ENCODE measurements around the gene PAXIP1.
"Not testable (repeated sequence)": the region's sequence is repeated elsewhere in the genome, so short reads cannot be mapped to it uniquely, and the experiment has no call there.

Gene PAXIP1, protein sequence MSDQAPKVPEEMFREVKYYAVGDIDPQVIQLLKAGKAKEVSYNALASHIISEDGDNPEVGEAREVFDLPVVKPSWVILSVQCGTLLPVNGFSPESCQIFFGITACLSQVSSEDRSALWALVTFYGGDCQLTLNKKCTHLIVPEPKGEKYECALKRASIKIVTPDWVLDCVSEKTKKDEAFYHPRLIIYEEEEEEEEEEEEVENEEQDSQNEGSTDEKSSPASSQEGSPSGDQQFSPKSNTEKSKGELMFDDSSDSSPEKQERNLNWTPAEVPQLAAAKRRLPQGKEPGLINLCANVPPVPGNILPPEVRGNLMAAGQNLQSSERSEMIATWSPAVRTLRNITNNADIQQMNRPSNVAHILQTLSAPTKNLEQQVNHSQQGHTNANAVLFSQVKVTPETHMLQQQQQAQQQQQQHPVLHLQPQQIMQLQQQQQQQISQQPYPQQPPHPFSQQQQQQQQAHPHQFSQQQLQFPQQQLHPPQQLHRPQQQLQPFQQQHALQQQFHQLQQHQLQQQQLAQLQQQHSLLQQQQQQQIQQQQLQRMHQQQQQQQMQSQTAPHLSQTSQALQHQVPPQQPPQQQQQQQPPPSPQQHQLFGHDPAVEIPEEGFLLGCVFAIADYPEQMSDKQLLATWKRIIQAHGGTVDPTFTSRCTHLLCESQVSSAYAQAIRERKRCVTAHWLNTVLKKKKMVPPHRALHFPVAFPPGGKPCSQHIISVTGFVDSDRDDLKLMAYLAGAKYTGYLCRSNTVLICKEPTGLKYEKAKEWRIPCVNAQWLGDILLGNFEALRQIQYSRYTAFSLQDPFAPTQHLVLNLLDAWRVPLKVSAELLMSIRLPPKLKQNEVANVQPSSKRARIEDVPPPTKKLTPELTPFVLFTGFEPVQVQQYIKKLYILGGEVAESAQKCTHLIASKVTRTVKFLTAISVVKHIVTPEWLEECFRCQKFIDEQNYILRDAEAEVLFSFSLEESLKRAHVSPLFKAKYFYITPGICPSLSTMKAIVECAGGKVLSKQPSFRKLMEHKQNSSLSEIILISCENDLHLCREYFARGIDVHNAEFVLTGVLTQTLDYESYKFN

DNA sequence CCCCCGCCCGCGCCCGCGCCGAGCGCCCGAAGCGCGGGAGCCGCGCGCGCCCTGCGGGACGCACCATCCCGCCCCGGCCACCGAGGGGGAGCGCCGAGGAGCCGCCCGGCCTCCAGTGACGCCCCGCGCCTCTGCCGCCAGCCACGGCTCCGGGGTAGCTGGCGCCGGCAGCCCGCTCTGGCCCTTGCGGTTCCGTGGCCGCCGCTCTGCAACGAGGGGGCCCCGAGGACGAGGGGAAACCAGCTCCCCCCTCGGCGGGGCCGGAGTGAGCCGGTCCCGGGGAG lies at the start of gene PAXIP1:
Gene PAXIP1, minus strand, starts transcription at position 33 of the 284 bp plus-strand sequence. CDS start 195 bp downstream, outside the sequence.
- DNase-seq (ENCODE audit: low read depth in 1 of 2, low spot score in 1 of 2), result no peak

DNA sequence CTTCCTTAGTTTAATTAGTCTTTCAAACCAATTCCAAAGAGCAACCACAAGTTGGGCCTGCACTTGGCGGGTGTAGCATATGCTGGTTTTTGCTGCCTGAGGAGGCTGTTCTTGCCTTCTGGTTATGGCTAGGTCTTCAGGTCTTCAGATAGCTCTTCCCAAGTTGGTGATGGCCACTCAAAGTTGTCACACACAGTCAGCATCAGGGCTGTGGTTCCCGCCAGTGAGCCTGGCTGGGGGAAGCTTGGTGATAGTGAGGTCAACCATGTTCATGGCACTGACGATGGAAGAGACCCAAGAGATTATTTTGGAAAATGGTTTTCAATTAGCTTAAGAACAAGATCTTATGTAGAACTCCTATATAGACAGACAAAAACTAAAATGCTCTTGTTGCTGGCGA lies 48.4 kb upstream of the PAXIP1 start:
- no peak for DNase-seq (ENCODE audit: low read depth in 1 of 2, low spot score in 1 of 2)

DNA sequence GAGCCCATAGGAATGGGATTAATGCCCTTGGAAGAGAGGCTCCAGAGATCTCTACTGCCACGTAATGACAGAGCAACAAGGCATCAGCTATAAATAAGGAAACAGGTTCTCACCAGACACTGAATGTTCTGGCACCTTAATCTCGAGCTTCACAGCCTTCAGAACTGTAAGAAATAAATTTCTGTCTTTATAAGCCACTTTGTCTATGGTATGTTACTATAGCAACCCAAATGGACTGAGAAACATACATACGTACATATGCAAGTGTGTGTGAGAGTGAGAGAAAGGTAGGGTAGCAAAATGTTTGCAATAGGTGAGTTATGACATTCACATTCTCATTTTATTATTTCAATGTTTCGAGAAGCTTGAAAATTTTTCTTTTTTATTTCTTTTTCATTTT lies 45.1 kb upstream of the PAXIP1 start:
- no peak for DNase-seq (ENCODE audit: low read depth in 1 of 2, low spot score in 1 of 2)

DNA sequence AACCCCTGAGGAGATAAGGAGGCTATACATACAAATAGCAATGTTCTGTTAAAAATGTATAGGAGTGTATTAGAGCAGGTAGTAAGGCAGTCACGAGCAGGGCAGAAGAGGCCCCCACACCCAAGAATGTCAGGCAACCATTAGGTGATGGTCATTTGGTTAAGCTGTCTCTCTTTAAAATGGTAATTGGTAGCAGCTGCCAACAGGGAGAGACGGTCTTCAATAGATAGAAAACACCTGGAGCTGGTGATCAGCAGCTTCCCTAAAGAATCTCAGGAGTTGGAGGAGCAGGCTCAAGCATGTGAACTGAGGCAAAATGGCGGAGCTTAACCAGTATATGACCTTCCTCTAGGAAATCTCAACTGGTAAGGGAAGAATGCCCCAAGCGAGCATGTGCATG lies 40.8 kb upstream of the PAXIP1 start:
- no peak for DNase-seq (ENCODE audit: low read depth in 1 of 2, low spot score in 1 of 2)

DNA sequence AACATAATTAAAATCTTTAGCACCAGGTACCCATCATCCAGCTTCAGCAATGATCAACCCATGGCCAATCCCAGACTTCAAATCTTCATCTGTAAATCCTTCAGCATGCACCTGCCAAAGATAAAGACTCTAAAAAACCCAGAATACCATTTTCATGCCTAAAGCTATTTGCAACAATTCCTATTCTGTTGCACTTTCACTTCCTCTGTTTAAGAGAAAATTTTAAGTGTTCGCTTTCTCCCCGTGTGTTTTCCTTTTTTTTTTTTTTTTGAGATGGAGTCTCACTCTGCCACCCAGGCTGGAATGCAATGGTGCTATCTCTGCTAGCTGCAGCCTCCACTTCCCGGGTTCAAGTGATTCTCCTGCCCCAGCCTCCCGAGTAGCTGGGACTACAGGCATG lies 35.4 kb upstream of the PAXIP1 start:
- no peak for DNase-seq (ENCODE audit: low read depth in 1 of 2, low spot score in 1 of 2)

DNA sequence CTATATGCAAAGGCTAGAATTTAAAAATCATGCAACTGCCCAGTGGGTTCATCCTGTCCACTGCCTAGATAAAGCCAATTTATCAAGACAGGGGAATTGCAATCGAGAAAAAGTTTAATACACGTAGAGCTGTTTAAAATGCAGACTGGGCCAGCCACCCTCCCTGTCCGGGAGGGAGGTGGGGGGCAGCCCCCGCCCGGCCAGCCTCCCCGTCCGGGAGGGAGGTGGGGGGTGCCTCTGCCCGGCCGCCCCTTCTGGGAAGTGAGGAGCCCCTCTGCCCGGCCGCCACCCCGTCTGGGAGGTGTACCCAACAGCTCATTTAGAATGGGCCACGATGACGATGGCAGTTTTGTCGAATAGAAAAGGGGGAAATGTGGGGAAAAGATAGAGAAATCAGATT lies 31.6 kb upstream of the PAXIP1 start:
- DNase-seq (ENCODE audit: low read depth in 1 of 2, low spot score in 1 of 2), result not testable (repeated sequence)

DNA sequence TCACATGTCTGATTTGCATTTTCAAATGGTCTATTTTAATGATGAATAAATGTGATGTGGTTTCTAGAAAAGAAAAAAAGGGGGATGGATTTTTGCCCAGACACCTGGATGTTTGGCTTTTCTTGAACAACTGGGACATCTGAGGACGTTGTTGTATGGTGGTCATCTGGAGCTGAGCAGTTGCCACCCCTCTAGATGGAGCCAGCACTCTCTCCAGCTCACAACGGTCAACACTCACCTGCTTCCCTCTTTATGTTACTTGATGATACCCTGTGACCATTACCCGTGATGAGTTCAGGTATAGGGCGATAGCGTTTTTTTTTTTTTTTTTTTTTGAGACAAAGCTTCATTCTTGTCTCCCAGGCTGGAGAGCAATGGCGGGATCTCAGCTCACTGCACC lies 30.1 kb upstream of the PAXIP1 start:
- DNase-seq (ENCODE audit: low read depth in 1 of 2, low spot score in 1 of 2), result no peak

DNA sequence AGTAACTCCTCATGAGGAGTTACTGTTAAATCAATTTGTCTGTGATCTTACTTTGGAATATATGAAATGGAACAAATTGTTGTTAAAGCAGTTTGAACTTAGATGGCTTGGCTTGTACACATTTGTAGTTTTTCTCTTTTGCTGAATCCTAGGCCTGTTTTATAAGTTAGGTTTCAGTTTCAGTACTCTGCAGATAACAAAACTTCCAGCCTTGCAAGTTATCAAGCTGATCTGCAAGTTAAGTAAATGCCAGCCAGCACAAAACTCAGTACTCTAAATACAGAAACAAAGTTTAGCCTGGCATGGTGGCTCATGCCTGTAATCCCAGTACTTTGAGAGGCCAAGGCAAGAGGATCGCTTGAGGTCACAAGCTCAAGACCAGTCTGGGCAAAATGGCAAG lies 25.0 kb upstream of the PAXIP1 start:
- DNase-seq (ENCODE audit: low read depth in 1 of 2, low spot score in 1 of 2), result no peak

DNA sequence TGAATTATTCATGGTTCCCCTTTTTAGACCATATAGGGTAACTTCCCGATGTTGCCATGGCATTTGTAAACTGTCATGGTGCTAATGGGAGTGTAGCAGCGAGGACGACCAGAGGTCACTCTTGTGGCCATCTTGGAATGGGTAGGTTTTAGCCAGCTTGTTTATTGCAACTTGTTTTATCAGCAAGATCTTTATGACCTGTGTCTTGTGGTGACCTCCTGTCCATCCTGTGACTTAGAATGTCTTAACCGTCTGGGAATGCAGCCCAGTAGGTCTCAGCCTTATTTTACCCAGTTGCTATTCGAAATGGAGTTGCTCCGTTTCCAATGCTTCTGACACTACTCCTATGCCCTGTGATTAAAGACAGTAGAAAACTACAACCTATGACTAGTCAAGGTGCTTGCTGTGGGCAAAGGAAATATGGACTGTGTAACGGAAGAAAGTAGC lies 18.8 kb upstream of the PAXIP1 start:
- no peak for DNase-seq (ENCODE audit: low read depth in 1 of 2, low spot score in 1 of 2)

DNA sequence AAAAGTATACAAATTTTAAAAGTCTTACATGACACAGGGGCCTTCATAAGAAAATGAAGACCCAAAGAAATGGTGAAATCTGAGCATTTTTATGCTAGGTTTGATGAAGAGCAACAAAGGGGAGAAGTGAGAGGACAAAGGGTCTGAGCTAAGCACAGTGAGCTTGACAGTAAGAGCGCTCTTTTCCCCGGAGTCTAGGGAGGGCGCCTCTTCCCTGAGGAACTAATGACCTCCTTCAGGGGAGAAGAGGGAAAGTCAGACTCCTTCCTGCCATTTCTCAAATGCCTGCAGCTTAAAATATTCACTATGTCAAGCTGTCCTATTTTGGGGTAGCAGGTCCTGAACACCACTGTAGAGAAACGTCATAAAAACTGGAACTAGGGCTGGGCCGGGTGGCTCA lies 18.1 kb upstream of the PAXIP1 start:
- DNase-seq (ENCODE audit: low read depth in 1 of 2, low spot score in 1 of 2), result no peak

DNA sequence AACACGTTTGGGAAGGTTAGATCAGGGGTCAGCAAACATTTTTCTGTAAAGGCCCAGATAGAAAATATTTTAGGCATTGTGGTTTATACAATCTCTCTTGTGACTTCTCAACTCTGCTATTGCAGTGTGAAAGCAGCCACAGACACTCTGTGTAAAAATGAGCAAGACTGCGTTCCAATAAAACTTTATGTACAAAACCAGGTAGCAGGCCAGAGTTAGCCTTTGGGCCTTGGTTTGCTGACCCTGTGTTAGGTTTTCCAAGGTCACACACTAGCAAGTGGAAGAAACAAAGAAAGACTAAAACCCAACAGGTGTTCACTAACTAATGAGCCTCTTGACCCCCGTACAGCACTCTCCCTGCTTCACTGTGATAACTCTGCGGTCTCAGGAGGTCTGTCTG lies 14.9 kb upstream of the PAXIP1 start:
- DNase-seq (ENCODE audit: low read depth in 1 of 2, low spot score in 1 of 2), result no peak

DNA sequence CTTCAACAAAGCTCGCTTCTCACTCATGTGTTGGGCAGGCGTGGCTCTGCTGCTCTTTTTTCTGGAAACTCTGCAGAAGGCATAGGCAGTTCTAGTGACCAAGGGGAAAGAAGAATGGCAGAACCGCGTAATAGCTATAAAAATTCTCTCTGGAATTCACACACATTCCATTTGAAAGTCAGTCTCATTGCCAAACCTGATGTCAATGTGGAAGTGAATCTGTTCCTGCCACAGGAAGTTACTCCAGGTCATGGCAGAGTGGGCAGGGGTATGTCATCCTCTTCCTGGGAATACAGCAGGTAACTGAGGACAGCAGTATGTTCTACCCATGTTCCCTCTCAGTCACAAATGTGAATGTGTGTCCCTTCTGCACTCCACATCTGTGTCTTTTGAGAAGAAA lies 8.2 kb upstream of the PAXIP1 start:
- DNase-seq (ENCODE audit: low read depth in 1 of 2, low spot score in 1 of 2), result no peak

DNA sequence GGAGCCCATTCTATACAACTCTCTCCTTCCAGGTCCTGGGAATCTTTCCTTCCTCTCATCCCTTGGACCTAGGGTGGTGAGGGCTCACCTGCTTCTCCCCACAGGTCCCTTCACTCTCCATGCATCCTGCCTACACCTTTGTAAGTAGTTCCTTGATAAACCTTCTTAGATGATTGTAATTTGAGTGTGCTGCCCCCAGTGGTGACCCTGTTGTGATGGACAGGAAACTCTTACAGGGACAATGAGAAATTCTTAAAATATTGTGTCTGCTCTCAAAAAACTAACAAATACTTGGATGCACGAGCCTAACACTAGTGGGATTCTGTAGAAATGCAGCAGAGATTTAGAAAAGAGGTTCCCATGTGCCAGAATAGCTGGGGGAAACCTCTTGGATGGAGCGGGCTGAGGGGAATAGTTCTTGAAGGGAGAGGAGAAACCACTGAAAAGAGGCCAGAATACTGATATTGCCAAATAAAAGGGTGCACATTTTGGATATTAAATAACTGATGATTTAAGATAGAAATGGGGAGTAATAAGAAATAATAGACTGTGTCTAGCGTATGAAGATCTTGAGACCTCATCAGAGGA lies 6.7 kb upstream of the PAXIP1 start:
- DNase-seq (ENCODE audit: low read depth in 1 of 2, low spot score in 1 of 2), result no peak

DNA sequence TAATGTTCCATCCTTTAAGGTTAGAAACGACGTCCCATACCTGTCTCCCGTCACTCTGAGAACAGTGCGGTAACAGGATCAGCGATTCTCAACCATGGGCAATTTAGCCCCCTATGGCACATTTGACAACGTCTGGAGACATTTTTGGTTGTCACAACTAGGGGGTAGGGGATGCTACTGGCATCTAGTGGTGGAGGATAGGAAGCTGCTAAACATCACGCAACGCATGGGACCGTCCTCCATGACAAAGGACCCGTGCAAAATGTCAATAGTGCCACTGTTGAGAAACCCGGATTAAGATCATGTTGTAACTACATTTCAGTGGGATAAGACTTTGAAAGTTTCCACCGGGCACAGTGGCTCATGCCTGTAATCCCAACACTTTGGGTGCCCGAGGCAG lies 5.0 kb upstream of the PAXIP1 start:
- no peak for DNase-seq (ENCODE audit: low read depth in 1 of 2, low spot score in 1 of 2)

DNA sequence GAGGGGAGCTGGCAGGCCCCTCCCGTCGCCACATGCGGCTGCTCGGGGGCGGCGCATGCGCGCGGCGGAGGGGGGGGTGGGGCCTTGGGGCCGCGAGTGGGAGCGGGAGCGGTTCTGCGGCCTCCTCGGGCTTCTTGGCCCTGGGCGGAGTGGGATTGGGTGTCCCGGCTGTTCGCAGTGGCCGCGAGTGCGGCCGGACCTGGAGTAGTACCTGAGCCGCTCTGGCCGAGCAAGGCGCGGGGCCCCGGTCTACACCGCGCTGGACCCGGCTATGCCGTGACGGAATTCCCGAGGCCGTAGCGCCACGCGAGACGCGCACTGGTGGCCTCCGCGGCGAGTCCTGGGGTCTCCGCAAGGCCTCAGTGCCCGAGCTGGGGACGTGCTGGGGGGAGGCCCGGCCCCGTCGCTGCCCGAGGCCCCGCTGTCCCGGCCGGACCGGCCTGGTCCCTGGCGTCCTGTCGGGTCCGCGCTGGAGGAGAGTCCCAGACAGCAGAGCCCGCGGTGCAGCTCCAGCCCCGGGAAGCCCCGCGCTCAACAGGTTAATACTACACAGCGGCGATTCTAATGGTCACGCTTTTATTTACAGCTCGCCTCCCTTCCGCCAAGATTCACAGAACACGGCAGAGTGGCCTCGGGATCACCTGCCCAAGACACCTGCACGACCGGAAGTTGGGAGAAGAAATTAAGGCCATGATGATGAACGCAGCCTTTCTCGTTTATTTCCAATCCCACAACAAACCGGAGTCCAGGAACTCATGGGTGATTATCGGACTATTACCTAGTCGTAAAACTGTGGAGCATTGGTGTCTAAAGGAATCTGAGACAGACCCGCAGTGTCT lies 671 bp upstream of the PAXIP1 start:
- DNase-seq (ENCODE audit: low read depth in 1 of 2, low spot score in 1 of 2), result peak; percentile 68 to 78

DNA sequence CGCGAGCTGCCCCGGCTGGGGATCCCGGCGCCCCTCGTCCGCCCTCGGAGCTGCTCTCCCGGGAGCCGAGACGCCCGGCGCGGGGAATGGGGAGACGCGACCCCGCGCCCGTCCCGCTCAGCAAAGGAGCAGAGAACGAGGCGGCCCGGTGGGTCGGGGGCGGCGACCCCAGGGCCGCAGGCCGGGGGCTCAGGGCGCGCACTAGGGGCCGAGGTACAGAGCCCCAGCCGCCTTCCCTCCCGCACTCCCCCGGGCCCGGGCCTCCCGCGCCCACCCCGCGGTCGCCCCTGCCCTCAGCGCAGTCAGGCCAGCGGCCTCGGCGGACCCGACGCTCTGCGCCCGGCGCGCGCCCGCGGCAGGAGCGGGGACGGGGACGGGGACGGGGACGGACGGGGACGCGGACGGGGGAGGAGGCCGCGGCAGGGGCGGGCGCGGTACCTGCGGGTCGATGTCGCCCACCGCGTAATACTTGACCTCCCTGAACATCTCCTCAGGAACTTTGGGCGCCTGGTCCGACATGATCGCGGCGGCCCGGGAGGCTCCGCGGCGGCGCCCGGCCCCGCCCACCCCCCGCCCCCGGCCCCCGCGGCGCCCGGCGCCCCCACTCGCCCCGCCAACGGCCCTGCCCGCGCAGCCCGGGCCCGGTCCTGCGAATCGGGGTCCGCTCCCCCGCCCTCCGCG lies 373 bp downstream of the PAXIP1 start:
- DNase-seq (ENCODE audit: low read depth in 1 of 2, low spot score in 1 of 2), result peak in 1 of 2 donors; percentile 46

DNA sequence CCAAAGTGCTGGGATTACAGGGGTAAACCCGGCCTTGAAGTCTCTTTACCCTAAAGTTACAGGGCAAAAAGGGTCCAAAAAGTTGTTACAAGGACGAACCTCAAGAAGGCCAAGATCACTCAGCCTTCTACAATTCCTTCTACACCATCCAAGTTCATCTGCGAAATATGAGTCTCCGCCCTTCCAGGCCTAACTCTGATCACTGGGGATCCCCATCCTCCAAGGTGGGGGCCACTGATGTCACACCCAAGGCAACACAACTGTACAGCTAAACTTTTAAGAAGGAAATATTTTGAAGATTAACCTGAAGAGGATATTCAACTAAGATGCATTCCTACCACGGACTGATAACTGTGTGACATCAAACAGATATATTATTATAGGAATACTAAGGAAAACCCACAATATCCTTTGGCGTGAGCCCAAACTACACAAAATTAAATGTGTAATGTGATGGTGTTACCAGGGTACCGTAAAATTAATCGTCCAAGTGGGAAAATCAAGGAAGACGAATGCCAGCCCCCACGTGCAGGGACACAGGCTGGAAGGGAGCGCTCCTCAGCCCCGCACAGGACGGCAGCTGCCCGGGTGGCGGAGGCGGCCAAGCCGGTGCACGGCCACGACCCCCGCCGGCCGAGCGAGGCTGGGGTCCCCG lies 1.0 kb downstream of the PAXIP1 start:
- no peak for DNase-seq (ENCODE audit: low read depth in 1 of 2, low spot score in 1 of 2)

DNA sequence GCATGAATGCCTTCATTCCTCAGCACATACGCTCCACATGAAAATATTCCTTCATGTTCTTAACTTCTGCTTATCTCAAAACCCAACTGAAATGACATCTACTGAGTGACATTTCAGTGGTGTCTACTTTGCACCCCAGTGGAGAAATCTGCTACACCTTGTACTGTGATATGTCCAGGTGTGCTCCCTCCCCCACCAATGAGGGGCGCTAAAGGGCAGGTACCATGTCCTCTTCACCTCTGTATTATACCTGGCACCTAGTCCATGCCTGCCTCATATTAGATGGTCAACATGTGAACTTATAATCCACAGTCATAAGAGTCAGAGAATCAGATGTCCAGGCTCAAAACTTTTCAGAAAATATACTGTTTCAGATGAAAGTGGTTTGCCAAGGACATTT lies 2.1 kb downstream of the PAXIP1 start:
- DNase-seq (ENCODE audit: low read depth in 1 of 2, low spot score in 1 of 2), result no peak

DNA sequence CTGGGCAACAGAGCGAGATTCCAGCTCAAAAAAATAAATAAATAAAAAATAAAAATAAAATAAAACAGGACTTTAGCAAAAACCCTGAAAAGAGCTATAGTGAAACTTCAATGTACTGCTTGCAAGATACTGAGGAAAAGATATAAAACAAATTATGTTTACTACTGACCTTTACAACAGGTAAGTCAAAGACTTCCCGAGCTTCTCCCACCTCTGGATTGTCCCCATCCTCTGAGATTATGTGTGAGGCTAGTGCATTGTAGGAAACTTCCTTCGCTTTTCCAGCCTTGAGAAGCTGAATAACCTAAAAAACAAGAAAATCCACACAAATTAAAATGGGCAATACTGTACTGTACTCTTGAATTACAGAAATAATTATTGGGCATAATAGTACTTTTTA lies 4.4 kb downstream of the PAXIP1 start:
- DNase-seq (ENCODE audit: low read depth in 1 of 2, low spot score in 1 of 2), result no peak

All from activated T-helper 1 cell treated with anti-CD3 and anti-CD28 coated beads, Interleukin-2, amount 50 U/mL, for 16 hours (primary cell).